WTC11 (cell line): Measurements from ENCODE around the gene CHST1. TPM values are rescaled to one million over a fixed set of nuclear protein-coding genes. Genes with fewer than 3 reads are reported as not detected.

Experiments used
- ATAC-seq: fragments of 200-7000 bp; cut with Tn5 transposase; 2 replicates; pipeline ENCODE4 v1.10.0; 2021; ENCODE audit warnings: mild to moderate bottlenecking, moderate library complexity
- CTCF ChIA-PET: fragments of 300-600 bp; sonication (Branson Sonifier 250); formaldehyde crosslinking; loops from one replicate; lab custom pipeline; 2021; ENCODE audit warnings: antibody characterized with exemption; lab: Charles Lee
- POLR2A ChIA-PET: fragments of 350-600 bp; sonication (Branson Sonifier 250); formaldehyde crosslinking; loops from one replicate; lab custom pipeline; 2021; ENCODE audit warnings: antibody characterized with exemption; lab: Charles Lee
- DNase-seq: peaks from one replicate; pipeline ENCODE4 v3.0.0; 2021; ENCODE audit warnings: low spot score
- H3K27ac Mint-ChIP-seq: 2 replicates; pipeline ENCODE4 v1.8.0; 2021; ENCODE audit warnings: mixed read lengths
- H3K27me3 Mint-ChIP-seq: 2 replicates; pipeline ENCODE4 v1.8.0; 2021; ENCODE audit warnings: low read depth, mild to moderate bottlenecking, moderate library complexity, mixed read lengths
- H3K36me3 Mint-ChIP-seq: 2 replicates; pipeline ENCODE4 v1.8.0; 2021; ENCODE audit warnings: mixed read lengths
- H3K4me1 Mint-ChIP-seq: 2 replicates; pipeline ENCODE4 v1.8.0; 2022; ENCODE audit warnings: mixed read lengths
- H3K4me3 Mint-ChIP-seq: 2 replicates; pipeline ENCODE4 v1.8.0; 2021; ENCODE audit warnings: mild to moderate bottlenecking, moderate library complexity, mixed read lengths
- H3K9me3 Mint-ChIP-seq: 2 replicates; pipeline ENCODE4 v1.8.0; 2021; ENCODE audit warnings: mixed read lengths
- CBFB ChIP-seq: sonication (generic); formaldehyde crosslinking; IDR thresholded peaks from 2 replicates; pipeline ENCODE4 v1.8.1; 2022; ENCODE audit warnings: mild to moderate bottlenecking, low read depth, missing genetic modification reagents
- ERG ChIP-seq: fragments of 250-450 bp; sonication (Bioruptor Pico); IDR thresholded peaks from 2 replicates; pipeline ENCODE4 v1.8.0; 2021; ENCODE audit warnings: mild to moderate bottlenecking
- ETV6 ChIP-seq: sonication (generic); formaldehyde crosslinking; IDR thresholded peaks from 2 replicates; pipeline ENCODE4 v1.8.1; 2022; ENCODE audit warnings: mild to moderate bottlenecking, missing genetic modification reagents
- FOXP1 ChIP-seq: sonication (generic); formaldehyde crosslinking; IDR thresholded peaks from 2 replicates; pipeline ENCODE4 v1.8.0; 2022; ENCODE audit warnings: missing genetic modification reagents, mild to moderate bottlenecking, moderate library complexity, borderline replicate concordance
- GTF2I ChIP-seq: fragments of 250-450 bp; sonication (Bioruptor Pico); conservative IDR thresholded peaks from 2 replicates; pipeline ENCODE4 v1.4.0; 2021; ENCODE audit warnings: mild to moderate bottlenecking
- JUN ChIP-seq: sonication (generic); formaldehyde crosslinking; IDR thresholded peaks from 2 replicates; pipeline ENCODE4 v1.8.0; 2023; ENCODE audit warnings: mild to moderate bottlenecking, missing genetic modification reagents
- KAT7 ChIP-seq: sonication (generic); formaldehyde crosslinking; IDR thresholded peaks from 2 replicates; pipeline ENCODE4 v1.8.1; 2023; ENCODE audit warnings: missing genetic modification reagents, mild to moderate bottlenecking, borderline replicate concordance
- MYBL2 ChIP-seq: sonication (generic); formaldehyde crosslinking; IDR thresholded peaks from 2 replicates; pipeline ENCODE4 v1.8.1; 2023; ENCODE audit warnings: mild to moderate bottlenecking, moderate library complexity, missing genetic modification reagents
- NFATC4 ChIP-seq: fragments of 250-450 bp; sonication (Bioruptor Pico); IDR thresholded peaks from 2 replicates; pipeline ENCODE4 v1.9.0; 2021; ENCODE audit warnings: mild to moderate bottlenecking
- NFE2L1 ChIP-seq: sonication (generic); formaldehyde crosslinking; IDR thresholded peaks from 2 replicates; pipeline ENCODE4 v1.8.1; 2023; ENCODE audit warnings: missing genetic modification reagents
- NR2C2 ChIP-seq: sonication (generic); formaldehyde crosslinking; IDR thresholded peaks from 2 replicates; pipeline ENCODE4 v1.8.0; 2022; ENCODE audit warnings: mild to moderate bottlenecking, missing genetic modification reagents
- NR3C1 ChIP-seq: sonication (generic); formaldehyde crosslinking; conservative IDR thresholded peaks from 2 replicates; pipeline ENCODE4 v1.8.1; 2023; ENCODE audit warnings: low read depth, mild to moderate bottlenecking, missing genetic modification reagents
- OVOL2 ChIP-seq: fragments of 250-450 bp; sonication (Bioruptor Pico); IDR thresholded peaks from 2 replicates; pipeline ENCODE4 v1.9.0; 2021; ENCODE audit warnings: mild to moderate bottlenecking, borderline replicate concordance
- SMAD3 ChIP-seq: sonication (generic); formaldehyde crosslinking; IDR thresholded peaks from 2 replicates; pipeline ENCODE4 v1.8.0; 2022; ENCODE audit warnings: missing genetic modification reagents, mild to moderate bottlenecking, borderline replicate concordance
- SOX15 ChIP-seq: fragments of 250-450 bp; sonication (Bioruptor Pico); IDR thresholded peaks from 2 replicates; pipeline ENCODE4 v1.9.0; 2021; ENCODE audit warnings: mild to moderate bottlenecking
- total RNA-seq: library from RNA; stranded (reverse); gene quantifications from 3 replicates; pipeline ENCODE4 v1.2.3, GENCODE V29; 2021
- TF ChIP-seq, protein P1 (sequence below): sonication (generic); formaldehyde crosslinking; IDR thresholded peaks from 2 replicates; pipeline ENCODE4 v1.8.1; 2023; ENCODE audit warnings: mild to moderate bottlenecking, missing genetic modification reagents, moderate library complexity
- TF ChIP-seq, protein P2 (sequence below): sonication (generic); formaldehyde crosslinking; IDR thresholded peaks from 2 replicates; pipeline ENCODE4 v1.8.0; 2022; ENCODE audit warnings: mild to moderate bottlenecking, missing genetic modification reagents
- TF ChIP-seq, protein P3 (sequence below): sonication (generic); formaldehyde crosslinking; conservative IDR thresholded peaks from 2 replicates; pipeline ENCODE4 v1.8.1; 2023; ENCODE audit warnings: mild to moderate bottlenecking, low read depth, missing genetic modification reagents, moderate library complexity
- TF ChIP-seq, protein P4 (sequence below): sonication (generic); formaldehyde crosslinking; IDR thresholded peaks from 2 replicates; pipeline ENCODE4 v1.8.1; 2023; ENCODE audit warnings: mild to moderate bottlenecking, missing genetic modification reagents, moderate library complexity
- TF ChIP-seq, protein P5 (sequence below): sonication (generic); formaldehyde crosslinking; IDR thresholded peaks from 2 replicates; pipeline ENCODE4 v1.8.0; 2022; ENCODE audit warnings: mild to moderate bottlenecking, missing genetic modification reagents
- TF ChIP-seq, protein P6 (sequence below): sonication (generic); formaldehyde crosslinking; IDR thresholded peaks from 2 replicates; pipeline ENCODE4 v1.8.1; 2022; ENCODE audit warnings: mild to moderate bottlenecking, missing genetic modification reagents, moderate library complexity, borderline replicate concordance
- TF ChIP-seq, protein P7 (sequence below): sonication (generic); formaldehyde crosslinking; IDR thresholded peaks from 2 replicates; pipeline ENCODE4 v1.8.1; 2022; ENCODE audit warnings: low read depth, mild to moderate bottlenecking, moderate library complexity, missing genetic modification reagents, borderline replicate concordance

Gene CHST1
- total RNA-seq, 1 experiment from 2014 or later, result 2.4 TPM

DNA sequence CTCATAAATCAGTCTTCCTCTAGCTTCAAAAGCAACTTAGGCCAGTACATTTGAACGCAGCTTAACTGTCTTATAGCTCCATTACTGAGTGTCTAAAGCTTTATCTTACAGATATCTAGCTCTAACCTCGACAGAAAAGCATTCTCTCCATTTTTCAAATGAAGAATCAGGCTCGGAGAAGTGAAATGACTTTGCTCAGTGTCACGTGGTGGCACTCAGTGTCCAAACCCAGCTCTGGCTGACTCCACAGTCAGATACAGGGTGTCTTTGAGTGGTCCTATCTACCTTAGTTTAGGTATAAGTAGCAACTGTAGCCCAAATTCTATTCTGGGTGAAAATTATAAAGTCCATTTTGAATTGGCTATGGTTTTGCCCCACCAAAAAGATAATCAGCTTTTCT, 38.7 kb upstream of the CHST1 start:
- ChIA-PET POLR2A (no interaction called here), CTCF (interaction anchor here (1.4 to 2.2 kb wide), 2 partner anchors 49 to 67 kb away, joined by 6 to 14 read pairs; no protein-coding TSS in a partner anchor)
- Mint-ChIP-seq H3K4me1 (peaks cover 20% of the 10 kb centered on the region), H3K27me3 (peaks cover 12% of the 10 kb centered on the region), H3K9me3 (peaks cover 8% of the 10 kb centered on the region; the same call in 1 of the 2 replicates), H3K27ac (no peak overlapping the region), H3K36me3 (no peaks in the 10 kb centered on the region), H3K4me3 (no peak overlapping the region)
- ATAC-seq (no peak), DNase-seq (no peak)
- TF ChIP-seq OVOL2 (CRISPR knock-in tag), result no peak
- TF ChIP-seq ERG (CRISPR knock-in tag), result no peak
- TF ChIP-seq KAT7 (CRISPR knock-in tag), result no peak
- TF ChIP-seq GTF2I (CRISPR knock-in tag), result no peak
- no peak for TF ChIP-seq ETV6
- TF ChIP-seq FOXP1 (CRISPR knock-in tag), result no peak
- TF ChIP-seq, protein P1, sequence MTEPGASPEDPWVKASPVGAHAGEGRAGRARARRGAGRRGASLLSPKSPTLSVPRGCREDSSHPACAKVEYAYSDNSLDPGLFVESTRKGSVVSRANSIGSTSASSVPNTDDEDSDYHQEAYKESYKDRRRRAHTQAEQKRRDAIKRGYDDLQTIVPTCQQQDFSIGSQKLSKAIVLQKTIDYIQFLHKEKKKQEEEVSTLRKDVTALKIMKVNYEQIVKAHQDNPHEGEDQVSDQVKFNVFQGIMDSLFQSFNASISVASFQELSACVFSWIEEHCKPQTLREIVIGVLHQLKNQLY (CRISPR knock-in tag), result no peak
- TF ChIP-seq, protein P2, sequence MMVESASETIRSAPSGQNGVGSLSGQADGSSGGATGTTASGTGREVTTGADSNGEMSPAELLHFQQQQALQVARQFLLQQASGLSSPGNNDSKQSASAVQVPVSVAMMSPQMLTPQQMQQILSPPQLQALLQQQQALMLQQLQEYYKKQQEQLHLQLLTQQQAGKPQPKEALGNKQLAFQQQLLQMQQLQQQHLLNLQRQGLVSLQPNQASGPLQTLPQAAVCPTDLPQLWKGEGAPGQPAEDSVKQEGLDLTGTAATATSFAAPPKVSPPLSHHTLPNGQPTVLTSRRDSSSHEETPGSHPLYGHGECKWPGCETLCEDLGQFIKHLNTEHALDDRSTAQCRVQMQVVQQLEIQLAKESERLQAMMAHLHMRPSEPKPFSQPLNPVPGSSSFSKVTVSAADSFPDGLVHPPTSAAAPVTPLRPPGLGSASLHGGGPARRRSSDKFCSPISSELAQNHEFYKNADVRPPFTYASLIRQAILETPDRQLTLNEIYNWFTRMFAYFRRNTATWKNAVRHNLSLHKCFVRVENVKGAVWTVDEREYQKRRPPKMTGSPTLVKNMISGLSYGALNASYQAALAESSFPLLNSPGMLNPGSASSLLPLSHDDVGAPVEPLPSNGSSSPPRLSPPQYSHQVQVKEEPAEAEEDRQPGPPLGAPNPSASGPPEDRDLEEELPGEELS (CRISPR knock-in tag), result no peak

DNA sequence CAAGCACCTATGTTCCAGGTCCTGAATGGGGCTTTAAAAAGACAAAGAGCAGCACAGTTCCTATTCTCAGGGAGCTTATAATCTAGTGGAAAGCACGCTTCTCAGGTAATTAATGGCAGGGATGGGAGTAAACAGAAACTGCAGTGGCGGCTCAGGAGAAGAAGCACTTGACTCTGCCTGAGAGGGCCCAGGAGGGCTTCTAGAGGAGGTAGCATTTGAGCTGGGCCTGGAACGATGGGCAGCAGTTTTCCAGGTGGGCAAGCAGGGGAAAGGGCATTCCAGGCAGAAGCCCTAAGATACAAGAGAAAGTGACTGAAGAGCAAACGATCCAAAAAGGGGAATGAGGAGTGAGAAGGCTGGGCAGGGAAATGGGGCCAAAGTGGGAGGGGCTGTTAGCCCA, 37.1 kb upstream of the CHST1 start:
- DNase-seq, result no peak
- H3K27me3 Mint-ChIP-seq, result peaks cover 8% of the 10 kb centered on the region
- peaks cover 5% of the 10 kb centered on the region; the same call in 1 of the 2 replicates for H3K9me3 Mint-ChIP-seq
- H3K36me3 Mint-ChIP-seq, result no peaks in the 10 kb centered on the region
- no peak overlapping the region for H3K4me3 Mint-ChIP-seq
- CTCF ChIA-PET, result interaction anchor here (1.5 kb wide), 1 partner anchor 69 kb away, joined by 5 read pairs; no protein-coding TSS in a partner anchor
- TF ChIP-seq, protein P3, sequence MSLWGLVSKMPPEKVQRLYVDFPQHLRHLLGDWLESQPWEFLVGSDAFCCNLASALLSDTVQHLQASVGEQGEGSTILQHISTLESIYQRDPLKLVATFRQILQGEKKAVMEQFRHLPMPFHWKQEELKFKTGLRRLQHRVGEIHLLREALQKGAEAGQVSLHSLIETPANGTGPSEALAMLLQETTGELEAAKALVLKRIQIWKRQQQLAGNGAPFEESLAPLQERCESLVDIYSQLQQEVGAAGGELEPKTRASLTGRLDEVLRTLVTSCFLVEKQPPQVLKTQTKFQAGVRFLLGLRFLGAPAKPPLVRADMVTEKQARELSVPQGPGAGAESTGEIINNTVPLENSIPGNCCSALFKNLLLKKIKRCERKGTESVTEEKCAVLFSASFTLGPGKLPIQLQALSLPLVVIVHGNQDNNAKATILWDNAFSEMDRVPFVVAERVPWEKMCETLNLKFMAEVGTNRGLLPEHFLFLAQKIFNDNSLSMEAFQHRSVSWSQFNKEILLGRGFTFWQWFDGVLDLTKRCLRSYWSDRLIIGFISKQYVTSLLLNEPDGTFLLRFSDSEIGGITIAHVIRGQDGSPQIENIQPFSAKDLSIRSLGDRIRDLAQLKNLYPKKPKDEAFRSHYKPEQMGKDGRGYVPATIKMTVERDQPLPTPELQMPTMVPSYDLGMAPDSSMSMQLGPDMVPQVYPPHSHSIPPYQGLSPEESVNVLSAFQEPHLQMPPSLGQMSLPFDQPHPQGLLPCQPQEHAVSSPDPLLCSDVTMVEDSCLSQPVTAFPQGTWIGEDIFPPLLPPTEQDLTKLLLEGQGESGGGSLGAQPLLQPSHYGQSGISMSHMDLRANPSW (CRISPR knock-in tag), result no peak
- TF ChIP-seq JUN (CRISPR knock-in tag), result no peak
- no peak for TF ChIP-seq SOX15 (CRISPR knock-in tag)
- no peak for TF ChIP-seq CBFB (CRISPR knock-in tag)
- no peak for TF ChIP-seq MYBL2 (CRISPR knock-in tag)
- TF ChIP-seq NFE2L1, result no peak
- TF ChIP-seq, protein P4, sequence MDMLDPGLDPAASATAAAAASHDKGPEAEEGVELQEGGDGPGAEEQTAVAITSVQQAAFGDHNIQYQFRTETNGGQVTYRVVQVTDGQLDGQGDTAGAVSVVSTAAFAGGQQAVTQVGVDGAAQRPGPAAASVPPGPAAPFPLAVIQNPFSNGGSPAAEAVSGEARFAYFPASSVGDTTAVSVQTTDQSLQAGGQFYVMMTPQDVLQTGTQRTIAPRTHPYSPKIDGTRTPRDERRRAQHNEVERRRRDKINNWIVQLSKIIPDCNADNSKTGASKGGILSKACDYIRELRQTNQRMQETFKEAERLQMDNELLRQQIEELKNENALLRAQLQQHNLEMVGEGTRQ (CRISPR knock-in tag), result no peak
- TF ChIP-seq, protein P5, sequence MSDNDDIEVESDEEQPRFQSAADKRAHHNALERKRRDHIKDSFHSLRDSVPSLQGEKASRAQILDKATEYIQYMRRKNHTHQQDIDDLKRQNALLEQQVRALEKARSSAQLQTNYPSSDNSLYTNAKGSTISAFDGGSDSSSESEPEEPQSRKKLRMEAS (CRISPR knock-in tag), result no peak
- TF ChIP-seq NFATC4 (CRISPR knock-in tag), result no peak
- no peak for TF ChIP-seq NR3C1 (CRISPR knock-in tag)
- no peak for TF ChIP-seq NR2C2 (CRISPR knock-in tag)
- TF ChIP-seq, protein P6, sequence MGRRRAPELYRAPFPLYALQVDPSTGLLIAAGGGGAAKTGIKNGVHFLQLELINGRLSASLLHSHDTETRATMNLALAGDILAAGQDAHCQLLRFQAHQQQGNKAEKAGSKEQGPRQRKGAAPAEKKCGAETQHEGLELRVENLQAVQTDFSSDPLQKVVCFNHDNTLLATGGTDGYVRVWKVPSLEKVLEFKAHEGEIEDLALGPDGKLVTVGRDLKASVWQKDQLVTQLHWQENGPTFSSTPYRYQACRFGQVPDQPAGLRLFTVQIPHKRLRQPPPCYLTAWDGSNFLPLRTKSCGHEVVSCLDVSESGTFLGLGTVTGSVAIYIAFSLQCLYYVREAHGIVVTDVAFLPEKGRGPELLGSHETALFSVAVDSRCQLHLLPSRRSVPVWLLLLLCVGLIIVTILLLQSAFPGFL (CRISPR knock-in tag), result no peak
- TF ChIP-seq, protein P7, sequence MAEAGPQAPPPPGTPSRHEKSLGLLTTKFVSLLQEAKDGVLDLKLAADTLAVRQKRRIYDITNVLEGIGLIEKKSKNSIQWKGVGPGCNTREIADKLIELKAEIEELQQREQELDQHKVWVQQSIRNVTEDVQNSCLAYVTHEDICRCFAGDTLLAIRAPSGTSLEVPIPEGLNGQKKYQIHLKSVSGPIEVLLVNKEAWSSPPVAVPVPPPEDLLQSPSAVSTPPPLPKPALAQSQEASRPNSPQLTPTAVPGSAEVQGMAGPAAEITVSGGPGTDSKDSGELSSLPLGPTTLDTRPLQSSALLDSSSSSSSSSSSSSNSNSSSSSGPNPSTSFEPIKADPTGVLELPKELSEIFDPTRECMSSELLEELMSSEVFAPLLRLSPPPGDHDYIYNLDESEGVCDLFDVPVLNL (CRISPR knock-in tag), result no peak
- TF ChIP-seq SMAD3 (CRISPR knock-in tag), result no peak
- no peak for TF ChIP-seq ETV6
- no peak overlapping the region for H3K27ac Mint-ChIP-seq
- no peak for ATAC-seq
- H3K4me1 Mint-ChIP-seq, result peaks cover 18% of the 10 kb centered on the region
- POLR2A ChIA-PET, result no interaction called here
